ENCODE measurements around the gene TANK. TPM values are rescaled to one million over a fixed set of nuclear protein-coding genes. Genes with fewer than 3 reads are reported as not detected.

TANK gene
- total RNA-seq, 2 donors from 2014 or later = 50.4 to 51.0 TPM

DNA sequence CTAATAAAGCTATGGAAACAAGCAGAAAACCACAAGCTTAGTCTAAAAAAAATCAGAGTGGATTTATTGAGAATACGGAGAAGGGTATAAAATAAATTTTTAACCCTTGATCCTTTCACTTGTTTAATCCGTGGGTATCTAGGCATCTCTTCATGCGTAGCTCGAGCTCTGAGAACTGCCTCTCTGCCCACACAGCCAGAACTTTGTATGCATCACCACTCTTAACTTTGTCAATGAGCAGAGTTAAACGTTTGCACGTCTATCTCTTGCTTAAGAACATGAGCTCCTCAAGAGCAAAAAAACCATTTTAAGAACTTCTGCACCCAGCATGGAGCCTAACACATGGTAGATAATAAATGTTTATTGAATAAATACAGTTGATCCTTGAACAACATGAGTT, 26.9 kb upstream of the TANK start:
- no peak for DNase-seq (ENCODE audit: low spot score)
- Histone ChIP-seq H3K4me1 (replicated peaks) (peaks cover 5% of the 10 kb centered on the region), H3K36me3 (no peaks in the 10 kb centered on the region), H3K4me3 (no peak overlapping the region), H3K9me3 (no peaks in the 10 kb centered on the region), H3K27ac (no peak overlapping the region), H3K27me3 (replicated peaks; ENCODE audit: insufficient read depth) (no peaks in the 10 kb centered on the region)
- TF ChIP-seq CTCF (IDR thresholded peaks at IDR 0.05) (no peak), POLR2A (IDR thresholded peaks at IDR 0.05) (no peak), POLR2AphosphoS5 (IDR thresholded peaks at IDR 0.05) (no peak)
- intact Hi-C loops (cut with DNase I) = no loop called here
- 87% methylated on average over 6 of the region's 6 CpGs for WGBS

DNA sequence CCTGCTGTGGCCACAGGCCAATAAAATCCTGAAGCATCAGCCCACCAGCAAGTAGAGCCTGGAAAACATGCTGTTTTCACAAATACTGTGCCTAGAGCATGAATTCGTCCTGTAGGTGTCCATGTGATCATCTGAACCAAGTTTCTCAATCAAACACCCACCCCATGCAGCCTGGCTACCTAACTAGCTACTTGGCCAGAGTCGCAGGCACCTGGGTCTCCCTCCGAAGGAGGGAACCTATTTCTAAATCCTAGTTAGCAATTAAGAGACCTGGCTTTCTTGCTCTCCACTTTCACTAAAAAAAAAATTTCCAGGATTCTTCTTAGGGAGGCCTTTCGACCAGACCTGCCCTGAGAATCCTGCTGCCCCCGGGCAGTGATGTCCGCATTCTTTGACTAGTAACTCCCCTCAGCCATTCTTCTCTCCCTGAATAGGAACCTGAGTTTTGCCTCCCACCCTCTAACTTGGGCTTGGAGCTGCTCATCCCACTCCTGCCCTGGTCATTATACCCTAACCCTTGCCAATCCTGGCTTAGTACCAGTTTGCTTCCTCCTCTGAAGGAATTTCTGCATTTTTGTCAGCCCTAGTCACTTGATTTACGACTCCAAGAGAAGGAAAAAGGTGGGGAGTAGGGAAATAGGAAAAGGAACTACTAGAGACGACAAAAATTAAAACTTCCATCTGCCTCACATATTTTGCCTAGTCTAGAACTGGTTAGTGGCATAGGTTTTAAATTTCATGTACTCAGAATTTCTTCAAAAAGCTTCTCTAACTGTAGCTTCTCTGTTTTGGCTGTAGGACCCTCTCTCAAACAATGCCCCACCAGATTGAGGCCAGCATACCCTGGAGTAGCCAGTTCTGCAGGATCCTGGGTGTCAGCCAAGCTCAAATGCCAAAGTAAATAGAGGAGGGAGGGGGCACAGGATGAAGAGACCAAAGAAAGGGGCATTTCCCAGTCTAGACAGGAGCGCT, 25.4 kb upstream of the TANK start:
- Histone ChIP-seq H3K4me1 (replicated peaks) (peaks cover 5% of the 10 kb centered on the region), H3K36me3 (no peaks in the 10 kb centered on the region), H3K9me3 (no peaks in the 10 kb centered on the region), H3K4me3 (no peak overlapping the region), H3K27me3 (replicated peaks; ENCODE audit: insufficient read depth) (no peaks in the 10 kb centered on the region), H3K27ac (no peak overlapping the region)
- peak; percentile 46 for DNase-seq (ENCODE audit: low spot score)
- intact Hi-C loops (cut with DNase I) = no loop called here
- WGBS = 46% methylated on average over 9 of the region's 9 CpGs
- peak; percentile 20 for TF ChIP-seq POLR2AphosphoS5 (IDR thresholded peaks at IDR 0.05)
- TF ChIP-seq CTCF (IDR thresholded peaks at IDR 0.05) = no peak
- no peak for TF ChIP-seq POLR2A (IDR thresholded peaks at IDR 0.05)

DNA sequence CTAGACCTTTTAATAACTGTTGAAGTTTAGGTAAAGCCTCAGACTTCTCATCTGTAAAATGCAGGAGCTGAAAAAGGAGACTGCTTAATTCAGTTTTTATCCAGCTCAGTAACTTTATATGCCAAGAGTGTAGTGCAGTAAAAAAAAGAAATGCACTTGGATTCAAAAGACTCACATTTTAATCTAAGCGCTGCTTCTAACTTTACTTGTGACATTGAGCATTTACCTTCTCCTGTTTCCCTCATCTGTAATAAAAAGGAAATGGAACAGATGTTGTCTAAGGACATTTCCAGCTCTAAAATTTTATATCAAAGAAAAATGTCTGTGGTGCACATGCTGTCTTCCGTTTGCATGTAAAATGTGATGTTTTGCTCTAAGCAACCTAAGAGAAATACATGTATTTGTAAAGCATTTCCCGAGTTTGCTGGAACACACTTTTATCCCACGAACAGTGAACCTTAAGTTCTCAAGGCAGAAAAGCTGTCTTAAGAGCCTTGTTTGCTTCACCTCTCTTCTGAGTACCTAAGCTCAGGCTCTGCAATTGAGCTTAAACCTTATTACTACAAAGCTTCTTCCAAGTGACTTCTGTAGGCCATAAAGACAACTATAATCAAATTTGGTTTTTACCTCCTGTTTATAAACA, 24.2 kb upstream of the TANK start:
- Histone ChIP-seq H3K9me3 (no peaks in the 10 kb centered on the region), H3K4me3 (no peak overlapping the region), H3K4me1 (replicated peaks) (peaks cover 5% of the 10 kb centered on the region), H3K36me3 (no peaks in the 10 kb centered on the region), H3K27me3 (replicated peaks; ENCODE audit: insufficient read depth) (no peaks in the 10 kb centered on the region), H3K27ac (peak overlapping the region in 1 of 2 donors; percentile 35)
- WGBS = 20% methylated on average over 4 of the region's 4 CpGs
- intact Hi-C loops (cut with DNase I) = no loop called here
- no peak for DNase-seq (ENCODE audit: low spot score)
- TF ChIP-seq CTCF (IDR thresholded peaks at IDR 0.05) (no peak), POLR2A (IDR thresholded peaks at IDR 0.05) (no peak), POLR2AphosphoS5 (IDR thresholded peaks at IDR 0.05) (no peak)

DNA sequence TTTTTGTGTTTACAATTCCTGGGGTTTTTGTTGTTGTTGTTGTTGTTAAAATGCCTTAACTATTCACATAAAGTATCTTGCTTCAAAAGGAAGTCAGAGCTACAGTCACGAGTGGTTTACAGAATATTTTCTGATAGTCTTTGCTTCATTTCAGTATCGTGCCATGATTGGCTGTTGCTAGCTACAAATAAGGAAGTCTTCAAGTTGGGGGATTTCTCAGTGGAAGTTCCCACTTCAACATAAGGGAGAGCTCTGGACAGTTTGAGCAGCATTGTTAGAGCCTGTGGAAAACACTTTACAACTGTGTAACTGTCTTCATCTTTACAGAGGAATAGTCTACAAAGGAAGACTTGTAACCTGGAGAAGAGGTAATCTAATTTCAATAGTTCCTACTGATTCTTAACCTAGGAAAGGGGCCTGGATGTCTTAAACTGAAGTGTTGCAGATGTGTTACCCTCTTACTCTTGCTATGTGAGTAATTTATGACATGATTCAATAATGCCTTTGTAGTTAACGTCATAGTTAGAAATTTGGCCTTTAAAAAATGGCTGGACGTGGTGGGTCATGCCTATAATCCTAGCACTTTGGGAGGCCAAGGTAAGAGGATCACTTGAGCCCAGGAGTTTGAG, 23.4 kb upstream of the TANK start:
- DNase-seq (ENCODE audit: low spot score) = no peak
- no peak overlapping the region for H3K4me3 ChIP-seq
- intact Hi-C loops (cut with DNase I) = no loop called here
- no peak for TF ChIP-seq CTCF (IDR thresholded peaks at IDR 0.05)
- TF ChIP-seq POLR2AphosphoS5 (IDR thresholded peaks at IDR 0.05) = peak; percentile 26
- WGBS = 30% methylated on average over 4 of the region's 4 CpGs
- H3K27me3 ChIP-seq (replicated peaks; ENCODE audit: insufficient read depth) = no peaks in the 10 kb centered on the region
- H3K27ac ChIP-seq = peak overlapping the region in 1 of 2 donors; percentile 35
- H3K9me3 ChIP-seq = no peaks in the 10 kb centered on the region
- H3K36me3 ChIP-seq = no peaks in the 10 kb centered on the region
- peaks cover 5% of the 10 kb centered on the region for H3K4me1 ChIP-seq (replicated peaks)
